ENCODE results near the gene CIAO1. TPM values are rescaled to one million over a fixed set of nuclear protein-coding genes. Genes with fewer than 3 reads are reported as not detected.

Gene CIAO1
- total and polyA plus RNA-seq, 2 of the 8 experiments (the other 6 are each of a cell fraction or from before 2014, with no cell fraction given) = 63.7 to 99.2 TPM

GRCh38 chr2:96301865-96302264 is 35.8 kb downstream of the CIAO1 start:
- Histone ChIP-seq H3K14ac (ENCODE audit: insufficient read length) (no peak overlapping the region), H3K56ac (replicated peaks; ENCODE audit: insufficient read length, low read depth, low read length) (no peak overlapping the region), H3K79me2 (ENCODE audit: control insufficient read depth in 1 of 2, insufficient read depth in 2 of 2, low read length in 2 of 2) (peaks cover 0 to 36% of the 10 kb centered on the region in 2 experiments; a peak in 2 of 4 replicates), H2AK5ac (ENCODE audit: low read depth, low read length) (no peak overlapping the region), H2AFZ (ENCODE audit: low read length) (no peak overlapping the region), H2BK15ac (ENCODE audit: low read length) (no peak overlapping the region), H3K23me2 (ENCODE audit: low read depth, low read length) (no peaks in the 10 kb centered on the region), H2BK12ac (ENCODE audit: low read depth, low read length) (no peak overlapping the region), H3K23ac (ENCODE audit: insufficient read length) (no peak overlapping the region), H4K5ac (ENCODE audit: insufficient read length, low read depth, low read length) (no peak overlapping the region), H3K27me3 (replicated peaks in 1 of 4; ENCODE audit: control insufficient read depth in 3 of 4, extremely low read depth in 1 of 4, insufficient read depth in 3 of 4, low read length in 3 of 4) (no peaks in the 10 kb centered on the region), H3K4me2 (ENCODE audit: insufficient read depth in 1 of 2, low read depth in 2 of 2, low read length in 2 of 2) (no peak overlapping the region), H4K91ac (replicated peaks; ENCODE audit: insufficient read length, low read length) (no peak overlapping the region), H4K8ac (ENCODE audit: extremely low read depth, insufficient read depth, low read length) (no peak overlapping the region), H3K9me3 (ENCODE audit: insufficient read depth in 2 of 2, low read depth in 1 of 2, low read length in 1 of 2) (no peaks in the 10 kb centered on the region), H3K4me3 (ENCODE audit: extremely low read depth in 1 of 4, insufficient read depth in 2 of 4, low read depth in 3 of 4, low read length in 4 of 4) (no peak overlapping the region), H4K20me1 (replicated peaks in 1 of 2; ENCODE audit: control insufficient read depth in 1 of 2, insufficient read depth in 2 of 2, low read length in 2 of 2) (peaks cover 0 to 10% of the 10 kb centered on the region in 2 experiments), H3K4me1 (replicated peaks in 1 of 4; ENCODE audit: control insufficient read depth in 3 of 4, insufficient read depth in 4 of 4, low read length in 3 of 4) (peaks cover 0 to 13% (median 4%) of the 10 kb centered on the region in 4 experiments; a peak in 4 of 7 replicates), H3K36me3 (ENCODE audit: control insufficient read depth in 2 of 4, insufficient read depth in 4 of 4, low read length in 3 of 4) (peaks cover 45 to 66% (median 63%) of the 10 kb centered on the region in 4 experiments), H2BK5ac (ENCODE audit: low read depth, low read length) (no peak overlapping the region), H2BK20ac (ENCODE audit: low read length) (no peak overlapping the region), H3K18ac (ENCODE audit: extremely low read depth, low read length) (no peak overlapping the region), H3K4ac (replicated peaks; ENCODE audit: insufficient read length, low read depth, low read length) (no peak overlapping the region), H2BK120ac (replicated peaks; ENCODE audit: low read depth, low read length) (no peak overlapping the region), H3K9ac (replicated peaks in 1 of 4; ENCODE audit: extremely low read depth in 1 of 4, low read depth in 3 of 4, low read length in 3 of 4) (no peak overlapping the region), H3K79me1 (ENCODE audit: low read depth, low read length) (0 out of 2 replicates have a peak, but pooled peaks cover 3% of the 10 kb centered on the region), H3K27ac (ENCODE audit: low read depth, low read length) (no peak overlapping the region)
- ChIA-PET CTCF (ENCODE audit: partially characterized antibody) (interaction anchor here (0.7 to 1.7 kb wide), 2 partner anchors 19 to 29 kb away, joined by 3 to 4 read pairs; no protein-coding TSS in a partner anchor), POLR2A (ENCODE audit: partially characterized antibody) (interaction anchor here (1.1 to 2.5 kb wide), 6 partner anchors 11 to 51 kb away, joined by 3 to 12 read pairs (median 5); no protein-coding TSS in a partner anchor)
- WGBS, 2 experiments (ENCODE audit: extremely low coverage in 1 of 2, insufficient coverage in 1 of 2, insufficient read length in 1 of 2, insufficient replicate concordance in 2 of 2, low coverage in 1 of 2, low lambda C conversion rate in 2 of 2, missing lambda C conversion rate in 1 of 2) = 95% methylated on average over 1 of the region's 1 CpG; no CpG with 5 or more reads in 1 of the 2 experiments
- DNase-seq (ENCODE audit: low read depth in 1 of 2, low spot score in 2 of 2) (no peak), FAIRE-seq (no peak)
- TF ChIP-seq PHF8 (conservative IDR thresholded peaks at IDR 0.05; ENCODE audit: low read depth, low read length) (no peak), NRF1 (IDR thresholded peaks at IDR 0.05; ENCODE audit: low read depth, low read length) (no peak), RFX5 (IDR thresholded peaks at IDR 0.05; ENCODE audit: borderline replicate concordance, low read depth, low read length) (no peak), JUN (IDR thresholded peaks at IDR 0.05; ENCODE audit: low read depth, low read length) (no peak), BCL11A (IDR thresholded peaks at IDR 0.05; ENCODE audit: low read depth in 2 of 2, low read length in 2 of 2) (no peak), SIX5 (IDR thresholded peaks at IDR 0.05; ENCODE audit: low read depth, low read length) (no peak), SAP30 (IDR thresholded peaks at IDR 0.05; ENCODE audit: insufficient read depth, insufficient replicate concordance, low read length) (no peak), KDM1A (IDR thresholded peaks at IDR 0.05; ENCODE audit: borderline replicate concordance, low read length) (no peak), MAX (IDR thresholded peaks at IDR 0.05) (no peak), EZH2 (IDR thresholded peaks at IDR 0.05; ENCODE audit: low read depth, low read length, severe bottlenecking) (no peak), CHD2 (IDR thresholded peaks at IDR 0.05; ENCODE audit: low read length) (no peak), RBBP5 (IDR thresholded peaks at IDR 0.05; ENCODE audit: borderline replicate concordance, low read depth, low read length) (no peak), NANOG (IDR thresholded peaks at IDR 0.05; ENCODE audit: insufficient read depth, low read depth, low read length, poor library complexity, severe bottlenecking) (no peak), TAF1 (IDR thresholded peaks at IDR 0.05; ENCODE audit: low read depth, low read length) (no peak)

Data from H1 (cell line).